ENCODE measurements around the gene CFAP99. TPM values are rescaled to one million over a fixed set of nuclear protein-coding genes. Genes with fewer than 3 reads are reported as not detected.

The CFAP99 gene
- total RNA-seq, 1 donor from 2014 or later, result not detected

DNA sequence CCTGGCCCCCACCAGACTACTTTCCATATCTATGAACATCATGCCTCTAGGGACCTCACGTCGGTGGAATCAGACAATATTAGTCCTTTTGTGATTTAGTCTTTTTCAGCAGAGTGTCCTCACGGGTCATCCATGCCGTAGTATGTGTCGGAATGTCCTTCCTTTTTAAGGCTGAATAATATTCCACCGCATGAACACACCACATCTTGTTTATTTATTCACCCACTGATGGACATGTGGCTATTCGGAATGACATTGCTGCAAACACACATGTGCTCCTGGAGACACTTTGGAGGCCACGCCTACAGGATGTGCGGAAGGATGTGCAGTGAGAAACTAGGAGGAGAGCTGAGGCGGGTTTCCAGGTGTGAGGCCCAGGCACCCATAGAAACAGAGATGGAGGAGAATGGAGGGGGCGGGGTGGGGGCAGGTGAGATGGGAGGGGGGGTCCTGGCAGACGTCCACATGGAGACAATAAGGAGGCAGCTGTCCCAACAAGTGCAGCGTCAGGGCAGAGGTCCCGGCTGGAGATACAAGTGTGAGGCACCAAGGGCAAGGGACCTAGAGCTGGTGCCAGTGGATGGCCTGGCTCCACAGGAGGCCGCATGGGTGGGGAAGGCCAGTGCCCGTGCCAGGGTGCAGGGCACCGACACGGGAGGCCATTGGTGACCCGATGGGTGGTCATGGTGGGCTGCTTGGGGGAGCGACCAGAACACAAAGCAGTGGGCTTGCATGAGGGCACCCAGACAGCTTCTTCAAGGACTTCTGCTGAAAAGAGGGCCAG, 21.0 kb upstream of the CFAP99 start:
- H3K4me1 Mint-ChIP-seq, result peaks cover 16% of the 10 kb centered on the region
- no peaks in the 10 kb centered on the region for H3K36me3 Mint-ChIP-seq (ENCODE audit: low read depth)
- no peaks in the 10 kb centered on the region for H3K9me3 Mint-ChIP-seq
- H3K27ac Mint-ChIP-seq, result no peak overlapping the region
- DNase-seq, result no peak
- no peak overlapping the region for H3K4me3 Mint-ChIP-seq
- H3K27me3 Mint-ChIP-seq, result peaks cover 24% of the 10 kb centered on the region
- intact Hi-C loops (cut with micrococcal nuclease), result no loop called here

- peaks cover 15% of the 10 kb centered on the region for H3K27me3 Mint-ChIP-seq
- H3K4me3 Mint-ChIP-seq, result no peak overlapping the region
- peaks cover 7% of the 10 kb centered on the region for H3K4me1 Mint-ChIP-seq
- H3K27ac Mint-ChIP-seq, result no peak overlapping the region
- intact Hi-C loops (cut with micrococcal nuclease), result no loop called here
- H3K36me3 Mint-ChIP-seq (ENCODE audit: low read depth), result no peaks in the 10 kb centered on the region
- H3K9me3 Mint-ChIP-seq, result no peaks in the 10 kb centered on the region
- no peak for DNase-seq
Measured at GRCh38 chr4:2399216-2399615, 19.5 kb upstream of the CFAP99 start.

GRCh38 chr4:2399631-2400190, 19.0 kb upstream of the CFAP99 start:
- Mint-ChIP-seq H3K9me3 (no peaks in the 10 kb centered on the region), H3K4me1 (peaks cover 10% of the 10 kb centered on the region), H3K27me3 (peaks cover 11% of the 10 kb centered on the region), H3K27ac (no peak overlapping the region), H3K36me3 (ENCODE audit: low read depth) (no peaks in the 10 kb centered on the region), H3K4me3 (no peak overlapping the region)
- no peak for DNase-seq
- intact Hi-C loops (cut with micrococcal nuclease), result no loop called here

DNA sequence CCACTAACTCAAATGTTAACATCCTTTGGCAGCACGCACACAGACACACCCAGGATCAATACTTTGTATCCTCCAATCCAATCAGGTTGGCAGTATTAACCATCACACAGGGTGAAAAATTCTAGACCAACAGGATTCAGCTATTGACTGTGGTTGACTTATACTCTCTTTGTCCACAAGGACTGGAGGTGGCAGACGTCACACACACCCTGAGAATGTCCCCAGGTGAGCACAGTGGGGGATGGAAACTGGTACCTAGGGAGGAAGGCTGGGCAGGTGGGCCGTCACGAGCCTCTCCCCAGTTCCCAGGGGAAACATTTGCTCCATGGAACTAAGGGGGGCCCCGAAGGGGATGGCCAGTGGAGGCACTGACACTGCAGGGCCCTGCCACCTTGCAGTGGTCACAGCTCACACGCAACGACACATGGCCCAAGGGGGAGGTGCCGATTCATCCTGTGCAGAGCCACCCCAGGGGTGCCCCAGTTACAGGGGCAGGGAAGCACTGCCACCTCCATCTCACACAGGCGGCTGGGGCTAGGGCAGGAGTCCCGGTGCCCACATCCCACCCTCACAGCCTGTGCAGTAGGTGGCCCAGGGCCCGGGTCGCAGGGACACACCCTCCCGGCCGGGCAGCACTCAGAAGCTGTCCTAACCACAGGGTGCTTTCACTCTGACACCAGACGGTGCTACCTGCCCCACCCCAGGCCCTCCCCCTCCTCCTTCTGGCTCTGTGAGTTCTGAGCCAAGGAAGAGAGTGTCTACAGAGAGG, 17.7 kb upstream of the CFAP99 start:
- H3K36me3 Mint-ChIP-seq (ENCODE audit: low read depth), result no peaks in the 10 kb centered on the region
- H3K27me3 Mint-ChIP-seq, result peaks cover 8% of the 10 kb centered on the region
- H3K9me3 Mint-ChIP-seq, result no peaks in the 10 kb centered on the region
- H3K4me1 Mint-ChIP-seq, result peaks cover 10% of the 10 kb centered on the region
- no peak overlapping the region for H3K4me3 Mint-ChIP-seq
- DNase-seq, result no peak
- no peak overlapping the region for H3K27ac Mint-ChIP-seq
- intact Hi-C loops (cut with micrococcal nuclease), result no loop called here

DNA sequence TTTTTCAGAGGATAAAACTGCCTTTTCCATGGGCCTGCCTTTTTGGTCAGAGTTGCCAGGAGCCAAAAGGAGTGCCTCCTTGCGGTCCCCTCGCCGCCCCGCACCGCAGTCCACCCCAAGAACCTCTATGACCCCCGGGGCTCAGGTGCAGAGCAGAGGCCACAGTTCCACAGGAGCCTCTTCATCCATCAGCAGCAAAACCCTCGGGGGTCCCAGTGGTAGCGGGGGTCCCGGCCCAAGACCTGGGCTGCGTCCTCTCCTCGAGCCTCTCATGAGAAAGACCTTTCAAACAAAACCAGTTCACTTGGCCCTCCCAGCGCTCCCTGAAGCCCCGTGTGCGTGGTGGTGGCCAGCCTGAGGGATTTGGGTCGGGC, 17.2 kb upstream of the CFAP99 start:
- no peaks in the 10 kb centered on the region for H3K9me3 Mint-ChIP-seq
- H3K4me1 Mint-ChIP-seq, result peaks cover 10% of the 10 kb centered on the region
- H3K27me3 Mint-ChIP-seq, result peaks cover 8% of the 10 kb centered on the region
- DNase-seq, result no peak
- H3K27ac Mint-ChIP-seq, result no peak overlapping the region
- no peaks in the 10 kb centered on the region for H3K36me3 Mint-ChIP-seq (ENCODE audit: low read depth)
- intact Hi-C loops (cut with micrococcal nuclease), result no loop called here
- H3K4me3 Mint-ChIP-seq, result no peak overlapping the region

DNA sequence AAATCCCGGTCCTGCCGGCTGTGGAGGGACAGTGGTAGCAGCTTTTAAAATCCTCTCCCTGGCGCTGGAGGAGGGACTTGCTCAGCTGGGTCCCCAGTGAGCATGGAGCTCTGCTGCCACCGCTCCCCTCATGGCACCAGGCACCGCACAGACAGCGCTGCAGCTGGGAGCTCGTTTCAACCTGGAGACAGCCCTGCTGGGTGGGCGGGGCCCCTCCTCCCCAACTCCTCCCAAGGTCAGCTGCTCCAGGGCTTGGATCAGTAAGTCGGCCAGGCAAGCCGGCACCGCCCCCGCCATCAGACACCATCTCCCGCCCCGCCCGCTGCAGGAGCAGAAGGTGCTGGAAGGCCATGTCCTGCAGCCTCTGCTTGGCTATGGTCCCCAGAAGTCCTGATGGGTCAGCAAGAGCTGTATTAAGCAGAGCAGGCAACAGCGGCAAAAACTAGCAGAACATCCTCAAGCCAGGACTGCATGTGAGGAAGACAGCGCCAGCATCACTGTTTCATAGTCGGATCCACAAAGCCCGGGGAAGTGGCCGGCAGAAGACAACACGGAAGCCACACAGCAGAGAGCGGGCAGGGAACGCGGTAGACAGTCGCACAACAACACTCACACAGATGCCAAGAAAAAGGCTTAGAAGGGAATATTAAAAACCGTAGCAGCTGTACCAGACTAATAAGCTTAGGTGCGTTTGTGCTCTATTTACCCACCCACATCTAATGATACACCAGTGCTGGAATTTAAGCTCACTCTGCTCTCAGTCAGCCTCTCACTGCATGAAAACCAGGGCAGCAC, 16.5 kb upstream of the CFAP99 start:
- DNase-seq, result no peak
- H3K27me3 Mint-ChIP-seq, result peaks cover 8% of the 10 kb centered on the region
- H3K36me3 Mint-ChIP-seq (ENCODE audit: low read depth), result no peaks in the 10 kb centered on the region
- peaks cover 15% of the 10 kb centered on the region for H3K4me1 Mint-ChIP-seq
- no peak overlapping the region for H3K27ac Mint-ChIP-seq
- H3K9me3 Mint-ChIP-seq, result no peaks in the 10 kb centered on the region
- H3K4me3 Mint-ChIP-seq, result peak overlapping the region; percentile 5
- intact Hi-C loops (cut with micrococcal nuclease), result no loop called here

DNA sequence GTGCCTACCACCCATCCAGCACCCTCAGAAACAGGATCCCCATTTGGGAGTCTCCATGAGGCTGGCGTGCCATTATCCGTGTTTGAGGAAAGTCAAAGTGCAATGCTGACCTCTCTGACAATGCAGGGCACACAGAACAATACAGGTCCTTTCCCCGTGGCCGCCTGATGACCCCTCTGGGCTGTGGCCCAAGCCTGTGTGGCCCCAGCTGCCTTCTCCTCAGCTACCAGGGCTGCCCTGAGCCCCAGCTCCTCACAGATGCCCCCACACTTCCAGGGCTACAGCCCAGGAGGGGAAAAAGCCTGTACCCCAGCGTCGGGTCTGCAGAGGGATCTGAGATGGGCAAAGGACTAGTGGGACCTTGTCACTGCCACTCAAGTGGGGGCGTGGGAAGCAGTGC, 15.8 kb upstream of the CFAP99 start:
- DNase-seq, result no peak
- H3K4me3 Mint-ChIP-seq, result no peak overlapping the region
- H3K4me1 Mint-ChIP-seq, result peaks cover 17% of the 10 kb centered on the region
- intact Hi-C loops (cut with micrococcal nuclease), result no loop called here
- no peaks in the 10 kb centered on the region for H3K36me3 Mint-ChIP-seq (ENCODE audit: low read depth)
- H3K27me3 Mint-ChIP-seq, result peaks cover 6% of the 10 kb centered on the region
- H3K9me3 Mint-ChIP-seq, result no peaks in the 10 kb centered on the region
- H3K27ac Mint-ChIP-seq, result no peak overlapping the region

DNA sequence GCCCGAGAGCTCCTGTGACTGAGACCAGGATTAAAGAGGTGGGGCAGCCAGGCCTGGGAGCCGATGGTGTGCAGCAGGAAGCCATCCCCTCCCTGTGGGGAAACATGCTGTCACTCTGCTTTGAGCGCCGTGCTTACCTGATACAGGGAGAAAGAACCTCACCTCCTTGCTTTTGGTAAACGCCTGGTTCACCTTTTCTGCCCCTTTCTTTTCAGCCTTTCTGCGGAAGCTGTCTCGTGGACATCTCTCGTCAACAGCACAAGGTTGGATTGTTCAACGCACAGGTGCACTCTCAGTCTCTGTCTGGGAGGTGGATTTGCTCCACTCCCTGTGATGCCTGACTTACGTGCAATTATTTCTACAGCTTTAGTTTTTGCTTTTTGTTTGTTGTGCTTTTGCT, 12.3 kb upstream of the CFAP99 start:
- H3K4me3 Mint-ChIP-seq, result no peak overlapping the region
- peaks cover 4% of the 10 kb centered on the region for H3K27me3 Mint-ChIP-seq
- H3K9me3 Mint-ChIP-seq, result no peaks in the 10 kb centered on the region
- intact Hi-C loops (cut with micrococcal nuclease), result no loop called here
- peaks cover 38% of the 10 kb centered on the region for H3K4me1 Mint-ChIP-seq
- no peak for DNase-seq
- H3K36me3 Mint-ChIP-seq (ENCODE audit: low read depth), result no peaks in the 10 kb centered on the region
- H3K27ac Mint-ChIP-seq, result no peak overlapping the region

- Mint-ChIP-seq H3K36me3 (ENCODE audit: low read depth) (no peaks in the 10 kb centered on the region), H3K27me3 (peaks cover 3% of the 10 kb centered on the region), H3K4me3 (no peak overlapping the region), H3K9me3 (no peaks in the 10 kb centered on the region), H3K27ac (peak overlapping the region; percentile 15), H3K4me1 (peaks cover 42% of the 10 kb centered on the region)
- intact Hi-C loops (cut with micrococcal nuclease), result no loop called here
- no peak for DNase-seq
Measured at GRCh38 chr4:2406920-2407319, 11.8 kb upstream of the CFAP99 start.

- Mint-ChIP-seq H3K27ac (no peak overlapping the region), H3K4me1 (peaks cover 48% of the 10 kb centered on the region), H3K4me3 (no peak overlapping the region)
Measured at GRCh38 chr4:2407991-2408342, 10.8 kb upstream of the CFAP99 start.

DNA sequence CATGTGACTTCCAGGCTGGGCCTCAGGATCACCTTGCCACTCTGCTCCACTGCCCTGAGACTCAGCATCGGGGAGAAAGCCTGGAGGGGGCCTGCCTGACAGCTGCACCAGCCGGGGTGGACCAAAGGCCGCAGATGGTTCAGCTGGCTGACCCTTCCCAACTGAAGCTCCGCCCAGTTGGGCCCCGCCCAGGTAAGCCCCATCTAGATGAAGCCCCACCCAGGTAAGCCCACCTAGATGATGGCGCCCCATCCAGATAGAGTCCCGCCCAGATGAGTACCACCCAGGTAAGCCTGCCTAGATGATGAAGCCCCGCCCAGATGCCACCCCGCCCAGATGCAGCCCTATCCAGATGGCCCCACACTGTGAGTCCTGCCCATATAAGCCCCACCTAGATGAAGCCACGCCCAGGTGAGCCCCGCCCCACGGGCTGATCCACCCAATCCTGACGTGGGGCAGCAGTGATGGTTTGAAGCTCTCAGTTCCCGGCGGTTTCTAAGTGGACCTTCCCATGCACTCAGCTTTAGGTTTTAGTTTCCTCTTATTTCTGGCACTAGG, 10.3 kb upstream of the CFAP99 start:
- H3K4me1 Mint-ChIP-seq, result peaks cover 53% of the 10 kb centered on the region
- H3K27me3 Mint-ChIP-seq, result no peaks in the 10 kb centered on the region
- no peaks in the 10 kb centered on the region for H3K9me3 Mint-ChIP-seq
- H3K4me3 Mint-ChIP-seq, result no peak overlapping the region
- peak; percentile 73 for DNase-seq
- no peak overlapping the region for H3K27ac Mint-ChIP-seq
- intact Hi-C loops (cut with micrococcal nuclease), result no loop called here
- no peaks in the 10 kb centered on the region for H3K36me3 Mint-ChIP-seq (ENCODE audit: low read depth)

More at GRCh38 chr4:2407991-2408342, 10.8 kb upstream of the CFAP99 start:
- H3K9me3 Mint-ChIP-seq, result no peaks in the 10 kb centered on the region
- DNase-seq, result no peak
- intact Hi-C loops (cut with micrococcal nuclease), result no loop called here
- no peaks in the 10 kb centered on the region for H3K27me3 Mint-ChIP-seq
- H3K36me3 Mint-ChIP-seq (ENCODE audit: low read depth), result no peaks in the 10 kb centered on the region

DNA sequence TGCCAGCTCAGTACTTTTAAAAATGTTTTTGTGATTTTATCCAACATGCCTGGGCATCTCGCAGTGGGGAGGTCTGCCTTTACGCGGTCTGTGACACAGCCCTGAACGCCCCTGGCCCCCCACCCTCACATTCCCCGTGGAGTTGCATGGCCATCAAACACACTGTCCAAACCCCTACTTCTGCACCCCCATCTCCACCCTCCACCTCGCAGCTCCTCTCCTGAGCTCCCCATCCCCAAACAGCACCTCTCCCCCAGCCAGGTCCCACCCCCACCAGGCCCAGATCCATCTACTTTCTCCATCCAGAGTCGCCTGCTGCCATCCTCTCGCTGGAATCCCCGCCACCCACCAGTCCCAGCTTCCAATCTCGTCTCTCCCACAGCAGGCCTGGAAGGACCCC, 9.8 kb upstream of the CFAP99 start:
- H3K9me3 Mint-ChIP-seq, result no peaks in the 10 kb centered on the region
- peaks cover 58% of the 10 kb centered on the region for H3K4me1 Mint-ChIP-seq
- H3K4me3 Mint-ChIP-seq, result no peak overlapping the region
- intact Hi-C loops (cut with micrococcal nuclease), result no loop called here
- no peaks in the 10 kb centered on the region for H3K27me3 Mint-ChIP-seq
- no peak for DNase-seq
- no peak overlapping the region for H3K27ac Mint-ChIP-seq
- H3K36me3 Mint-ChIP-seq (ENCODE audit: low read depth), result no peaks in the 10 kb centered on the region

- H3K27ac Mint-ChIP-seq, result no peak overlapping the region
- intact Hi-C loops (cut with micrococcal nuclease), result no loop called here
- no peaks in the 10 kb centered on the region for H3K36me3 Mint-ChIP-seq (ENCODE audit: low read depth)
- H3K4me3 Mint-ChIP-seq, result no peak overlapping the region
- H3K4me1 Mint-ChIP-seq, result peaks cover 60% of the 10 kb centered on the region
- no peak for DNase-seq
- H3K9me3 Mint-ChIP-seq, result no peaks in the 10 kb centered on the region
- H3K27me3 Mint-ChIP-seq, result peaks cover 2% of the 10 kb centered on the region
Measured at GRCh38 chr4:2409381-2409783, 9.4 kb upstream of the CFAP99 start.

Data from activated CD4-positive, alpha-beta T cell treated with anti-CD3 and anti-CD28 coated beads, Interleukin-2, amount 10 ng/mL, durations not matched to agents 24 days and 14 days (primary cell).